Nephron progenitor cell (in vitro differentiated cells): ENCODE measurements around the gene HK3.

Source experiments
- DNase-seq: peaks from one replicate; pipeline ENCODE4 v3.0.0; 2021
- H3K27ac Mint-ChIP-seq: 2 replicates; pipeline ENCODE4 v1.8.0; 2021; ENCODE audit warnings: mild to moderate bottlenecking, moderate library complexity, mixed read lengths
- H3K27me3 Mint-ChIP-seq: 2 replicates; pipeline ENCODE4 v1.8.0; 2021; ENCODE audit warnings: mild to moderate bottlenecking, low read depth, mixed read lengths; ENCODE audit not compliant: poor library complexity
- H3K36me3 Mint-ChIP-seq: 2 replicates; pipeline ENCODE4 v1.8.0; 2021; ENCODE audit warnings: low read depth, mixed read lengths
- H3K4me1 Mint-ChIP-seq: 2 replicates; pipeline ENCODE4 v1.8.0; 2021; ENCODE audit warnings: mixed read lengths
- H3K4me3 Mint-ChIP-seq: 2 replicates; pipeline ENCODE4 v1.8.0; 2021; ENCODE audit warnings: mild to moderate bottlenecking, moderate library complexity, mixed read lengths
- H3K9me3 Mint-ChIP-seq: 2 replicates; pipeline ENCODE4 v1.8.0; 2021; ENCODE audit warnings: mild to moderate bottlenecking, moderate library complexity, mixed read lengths
- TF ChIP-seq, protein P1 (sequence below): fragments of 200-600 bp; sonication (generic); IDR thresholded peaks from 2 replicates; pipeline ENCODE4 v1.5.0; 2021; ENCODE audit warnings: antibody characterized with exemption

Gene HK3

DNA sequence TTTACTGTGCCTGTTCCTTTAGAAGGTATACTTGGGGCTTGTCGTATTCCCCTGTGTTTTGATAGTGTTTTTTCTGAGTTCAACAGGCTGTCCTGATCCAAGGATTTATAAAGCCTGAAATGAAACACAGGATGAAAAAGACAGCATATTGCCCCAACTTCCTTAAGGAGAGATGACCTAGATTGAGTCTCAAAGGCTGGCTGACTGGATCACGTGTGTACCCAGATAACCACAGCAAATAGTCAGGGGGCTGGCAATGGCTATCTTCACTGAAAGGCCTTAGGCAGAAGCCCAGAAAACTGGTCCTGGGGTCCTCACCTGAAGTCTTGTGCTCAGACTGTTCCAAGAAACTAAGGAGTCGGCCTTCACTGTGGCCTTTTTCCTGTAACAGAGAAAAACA, 7.7 kb upstream of the HK3 start:
- TF ChIP-seq, protein P1, sequence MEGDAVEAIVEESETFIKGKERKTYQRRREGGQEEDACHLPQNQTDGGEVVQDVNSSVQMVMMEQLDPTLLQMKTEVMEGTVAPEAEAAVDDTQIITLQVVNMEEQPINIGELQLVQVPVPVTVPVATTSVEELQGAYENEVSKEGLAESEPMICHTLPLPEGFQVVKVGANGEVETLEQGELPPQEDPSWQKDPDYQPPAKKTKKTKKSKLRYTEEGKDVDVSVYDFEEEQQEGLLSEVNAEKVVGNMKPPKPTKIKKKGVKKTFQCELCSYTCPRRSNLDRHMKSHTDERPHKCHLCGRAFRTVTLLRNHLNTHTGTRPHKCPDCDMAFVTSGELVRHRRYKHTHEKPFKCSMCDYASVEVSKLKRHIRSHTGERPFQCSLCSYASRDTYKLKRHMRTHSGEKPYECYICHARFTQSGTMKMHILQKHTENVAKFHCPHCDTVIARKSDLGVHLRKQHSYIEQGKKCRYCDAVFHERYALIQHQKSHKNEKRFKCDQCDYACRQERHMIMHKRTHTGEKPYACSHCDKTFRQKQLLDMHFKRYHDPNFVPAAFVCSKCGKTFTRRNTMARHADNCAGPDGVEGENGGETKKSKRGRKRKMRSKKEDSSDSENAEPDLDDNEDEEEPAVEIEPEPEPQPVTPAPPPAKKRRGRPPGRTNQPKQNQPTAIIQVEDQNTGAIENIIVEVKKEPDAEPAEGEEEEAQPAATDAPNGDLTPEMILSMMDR: no peak
- peaks cover 52% of the 10 kb centered on the region for H3K36me3 Mint-ChIP-seq

DNA sequence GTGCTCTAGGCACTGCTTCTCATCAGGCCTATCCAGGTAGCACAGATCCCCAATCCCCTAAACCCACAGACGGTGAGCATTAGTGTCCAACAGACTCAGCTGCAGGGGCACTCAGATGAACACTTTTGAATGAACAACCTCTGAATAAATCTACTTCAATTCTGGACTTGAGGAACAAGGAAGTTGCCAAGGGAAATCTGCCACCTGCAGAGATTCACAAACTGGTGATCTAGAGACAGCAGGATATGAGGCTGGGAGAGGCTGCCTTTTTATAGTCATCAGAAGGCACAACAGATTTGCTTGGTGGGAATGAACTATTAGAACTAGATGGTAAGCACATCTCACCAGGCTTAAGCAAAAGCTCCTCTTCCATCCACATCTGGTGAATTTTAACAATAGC, 7.0 kb upstream of the HK3 start:
- Mint-ChIP-seq H3K27ac (no peak overlapping the region), H3K4me3 (no peak overlapping the region), H3K4me1 (no peaks in the 10 kb centered on the region), H3K27me3 (no peaks in the 10 kb centered on the region), H3K36me3 (peaks cover 49% of the 10 kb centered on the region), H3K9me3 (no peaks in the 10 kb centered on the region)
- TF ChIP-seq, protein P1: no peak
- no peak for DNase-seq

More for the DNA sequence above, 7.7 kb upstream of the HK3 start:
- no peak overlapping the region for H3K4me3 Mint-ChIP-seq
- no peaks in the 10 kb centered on the region for H3K9me3 Mint-ChIP-seq
- H3K27me3 Mint-ChIP-seq: no peaks in the 10 kb centered on the region
- no peaks in the 10 kb centered on the region for H3K4me1 Mint-ChIP-seq
- no peak for DNase-seq
- no peak overlapping the region for H3K27ac Mint-ChIP-seq

DNA sequence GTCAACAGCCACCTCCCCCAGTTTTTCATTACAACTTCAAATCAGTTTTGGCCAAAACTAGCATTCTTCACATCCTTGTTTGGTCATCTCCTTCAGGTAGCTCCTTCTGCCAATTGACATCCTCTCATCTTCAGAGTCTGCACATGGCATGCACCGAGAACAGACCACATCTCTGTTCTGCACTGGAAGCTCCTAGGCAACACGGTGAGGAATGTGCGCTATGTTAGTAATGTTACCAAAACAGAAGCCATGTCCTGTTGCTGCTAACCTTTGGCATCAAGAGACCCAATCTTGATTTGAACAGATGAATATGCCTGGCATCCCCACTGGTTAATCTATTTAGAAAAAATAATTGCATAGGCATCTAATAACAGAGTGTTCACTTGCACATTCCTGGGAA, 5.1 kb upstream of the HK3 start:
- no peak overlapping the region for H3K27ac Mint-ChIP-seq
- no peaks in the 10 kb centered on the region for H3K4me1 Mint-ChIP-seq
- DNase-seq: no peak
- H3K9me3 Mint-ChIP-seq: no peaks in the 10 kb centered on the region
- TF ChIP-seq, protein P1: no peak
- H3K4me3 Mint-ChIP-seq: no peak overlapping the region
- H3K27me3 Mint-ChIP-seq: no peaks in the 10 kb centered on the region
- peaks cover 41% of the 10 kb centered on the region for H3K36me3 Mint-ChIP-seq

DNA sequence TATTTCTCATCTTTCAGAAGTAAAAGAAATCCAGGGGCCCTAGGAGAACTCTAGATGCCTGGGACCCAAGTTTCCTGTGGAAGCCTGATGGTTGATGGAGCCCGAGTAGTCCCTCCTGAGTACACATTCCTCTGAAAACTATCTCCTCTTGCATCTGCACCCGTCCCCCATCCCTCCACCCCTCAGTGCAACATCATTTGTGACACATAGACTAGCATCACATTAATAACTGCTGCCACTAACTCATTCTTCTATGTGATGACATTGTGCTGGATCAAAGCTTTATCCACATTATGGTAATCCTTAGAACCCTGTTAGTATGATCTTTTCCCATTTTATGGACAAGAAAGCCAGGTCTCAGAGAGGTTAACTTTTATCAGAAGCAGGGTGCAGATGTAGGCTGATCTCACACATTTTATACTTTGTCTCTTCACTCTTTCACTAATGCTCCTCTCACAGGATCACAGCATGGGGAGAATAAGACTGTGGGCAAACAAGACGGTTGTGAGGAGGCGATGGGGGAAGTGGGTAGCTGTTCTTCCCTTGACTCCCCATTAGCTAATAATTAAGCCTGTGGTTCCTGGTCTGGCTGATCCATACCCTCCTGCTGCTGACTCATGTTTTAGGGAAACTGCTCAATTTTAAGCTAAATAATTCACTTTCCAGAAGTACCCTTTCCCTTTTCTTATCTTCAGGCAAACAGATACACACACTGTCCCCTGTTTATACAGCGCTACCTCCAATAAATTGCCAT, 3.9 kb upstream of the HK3 start:
- H3K4me3 Mint-ChIP-seq: no peak overlapping the region

DNA sequence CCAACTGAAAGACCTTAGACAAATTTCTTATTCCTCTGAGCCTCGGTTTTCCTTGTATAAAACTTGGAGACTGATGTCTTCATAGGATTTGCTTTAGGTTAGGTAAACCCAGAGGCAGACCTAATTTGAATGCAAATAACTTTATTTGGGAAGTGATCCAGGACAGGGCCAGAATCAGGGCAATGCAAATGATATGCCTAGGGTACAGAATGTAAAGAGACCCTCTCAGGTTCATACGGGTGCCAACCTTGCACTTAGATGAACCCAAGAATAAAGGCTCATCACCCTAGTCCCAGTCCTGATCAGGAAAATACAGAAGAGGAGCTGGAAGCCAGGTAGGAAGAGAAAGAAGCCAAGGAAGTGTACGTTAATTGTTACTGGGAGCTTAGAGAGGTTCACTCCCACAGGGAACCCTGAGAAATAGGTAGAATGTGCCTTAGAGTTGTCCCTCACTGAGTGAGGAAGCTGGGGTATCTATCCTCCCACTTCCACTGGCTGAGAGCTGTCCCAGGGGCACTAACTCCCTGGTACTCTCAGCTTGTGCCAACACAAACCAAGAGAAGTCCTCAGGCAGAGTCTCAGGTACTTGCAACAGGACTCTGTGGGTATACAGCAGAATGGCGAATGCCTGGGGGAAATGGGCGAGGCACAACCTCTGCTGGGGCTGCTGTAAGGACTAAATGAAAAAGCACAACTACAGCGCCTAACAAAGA, 3.1 kb upstream of the HK3 start:
- Mint-ChIP-seq H3K9me3 (no peaks in the 10 kb centered on the region), H3K4me1 (peaks cover 8% of the 10 kb centered on the region), H3K27me3 (no peaks in the 10 kb centered on the region), H3K4me3 (no peak overlapping the region), H3K27ac (no peak overlapping the region), H3K36me3 (peaks cover 32% of the 10 kb centered on the region)
- no peak for DNase-seq
- TF ChIP-seq, protein P1: no peak

More for the DNA sequence above, 3.9 kb upstream of the HK3 start:
- no peaks in the 10 kb centered on the region for H3K4me1 Mint-ChIP-seq
- TF ChIP-seq, protein P1: no peak
- H3K27me3 Mint-ChIP-seq: no peaks in the 10 kb centered on the region
- no peak for DNase-seq
- H3K36me3 Mint-ChIP-seq: peaks cover 37% of the 10 kb centered on the region
- peak overlapping the region; percentile 24 for H3K27ac Mint-ChIP-seq
- H3K9me3 Mint-ChIP-seq: no peaks in the 10 kb centered on the region
